ENCODE data around the gene SERPINI2. TPM values are rescaled to one million over a fixed set of nuclear protein-coding genes. Genes with fewer than 3 reads are reported as not detected.

Gene SERPINI2, protein sequence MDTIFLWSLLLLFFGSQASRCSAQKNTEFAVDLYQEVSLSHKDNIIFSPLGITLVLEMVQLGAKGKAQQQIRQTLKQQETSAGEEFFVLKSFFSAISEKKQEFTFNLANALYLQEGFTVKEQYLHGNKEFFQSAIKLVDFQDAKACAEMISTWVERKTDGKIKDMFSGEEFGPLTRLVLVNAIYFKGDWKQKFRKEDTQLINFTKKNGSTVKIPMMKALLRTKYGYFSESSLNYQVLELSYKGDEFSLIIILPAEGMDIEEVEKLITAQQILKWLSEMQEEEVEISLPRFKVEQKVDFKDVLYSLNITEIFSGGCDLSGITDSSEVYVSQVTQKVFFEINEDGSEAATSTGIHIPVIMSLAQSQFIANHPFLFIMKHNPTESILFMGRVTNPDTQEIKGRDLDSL
- not detected for total RNA-seq
- long read RNA-seq, result 0 reads

- intact Hi-C loops (cut with micrococcal nuclease), result no loop called here
- no peak for DNase-seq
- no peak for ATAC-seq
These were observed at the start of gene SERPINI2 for GRCh38 chr3:167473863-167474262. SERPINI2 (minus strand) TSS chr3:167474042; CDS start chr3:167471834, 2,208 bp downstream.

DNA sequence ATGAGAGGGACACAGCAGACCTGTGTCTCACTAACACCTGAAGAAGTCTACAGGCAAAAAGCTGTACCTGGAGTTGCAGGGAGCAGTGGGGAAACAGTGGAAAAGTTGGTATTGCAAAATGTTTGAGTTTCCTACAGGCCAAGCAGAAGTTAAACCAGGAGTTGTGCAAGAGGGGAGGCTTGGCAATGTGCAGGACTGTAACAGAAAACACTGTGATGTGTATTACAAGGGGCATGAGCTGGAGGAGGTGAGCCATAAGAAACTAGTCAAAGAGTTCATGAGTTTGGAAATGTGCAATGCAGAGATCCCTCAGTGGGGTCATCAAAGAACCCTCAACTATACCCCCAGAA, 47.1 kb upstream of the SERPINI2 start:
- DNase-seq (no peak), ATAC-seq (no peak)
- intact Hi-C loops (cut with micrococcal nuclease), result no loop called here

DNA sequence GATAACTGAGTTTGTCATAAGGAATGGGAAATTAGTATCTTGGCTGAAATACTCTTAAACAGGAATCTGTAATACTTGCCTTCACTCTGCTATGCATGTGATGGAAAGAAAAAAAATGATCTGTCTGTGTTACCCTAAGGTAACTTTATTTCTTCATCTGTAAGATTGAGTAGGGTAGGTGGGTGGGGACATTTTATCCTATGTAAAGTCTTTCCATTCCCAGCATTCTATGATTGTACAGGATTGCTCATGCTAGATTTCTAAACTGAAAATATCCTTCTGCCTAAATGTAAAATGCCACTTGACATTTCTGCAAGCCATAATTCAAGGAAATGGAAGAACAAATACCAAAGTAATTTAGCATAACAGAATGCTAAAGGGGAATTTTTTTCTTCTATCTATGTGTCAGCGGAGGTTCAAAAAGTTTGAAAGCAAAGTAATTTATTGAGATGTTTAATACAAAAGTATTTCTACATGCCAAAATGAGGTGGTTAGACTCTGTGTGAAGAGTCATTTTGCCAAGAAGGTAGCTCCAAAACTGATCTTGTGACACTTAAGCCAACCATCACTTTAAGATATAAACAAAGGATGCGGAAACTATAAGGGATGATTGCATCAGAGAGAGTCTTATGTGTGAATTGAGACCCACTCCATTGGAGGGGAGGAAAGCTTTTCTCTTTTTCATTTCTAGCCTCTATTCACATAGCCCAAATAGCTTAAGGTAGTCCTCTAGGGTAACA, 46.6 kb upstream of the SERPINI2 start:
- ATAC-seq, result no peak
- intact Hi-C loops (cut with micrococcal nuclease), result no loop called here

DNA sequence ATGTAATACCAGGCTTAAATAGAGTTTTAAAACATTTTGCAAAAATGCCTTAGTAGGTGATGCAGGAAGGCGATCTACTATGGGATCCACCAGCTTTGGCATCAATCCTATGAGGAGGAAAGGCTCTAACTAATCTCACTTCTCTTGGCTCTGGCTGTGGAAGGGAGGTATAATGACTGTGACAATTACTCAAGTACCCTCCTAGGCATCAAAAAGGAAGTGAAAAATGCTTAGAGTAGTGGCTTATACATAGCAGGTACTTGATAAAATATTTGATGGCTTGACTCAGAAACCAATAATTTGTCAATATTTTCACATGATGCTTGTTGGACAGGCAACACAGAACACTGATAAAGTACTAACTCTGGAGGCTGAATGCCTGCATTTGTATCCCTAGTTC, 34.1 kb upstream of the SERPINI2 start:
- ATAC-seq, result no peak
- intact Hi-C loops (cut with micrococcal nuclease), result no loop called here
- DNase-seq, result no peak

More for the DNA sequence above, 46.6 kb upstream of the SERPINI2 start:
- no peak for DNase-seq

DNA sequence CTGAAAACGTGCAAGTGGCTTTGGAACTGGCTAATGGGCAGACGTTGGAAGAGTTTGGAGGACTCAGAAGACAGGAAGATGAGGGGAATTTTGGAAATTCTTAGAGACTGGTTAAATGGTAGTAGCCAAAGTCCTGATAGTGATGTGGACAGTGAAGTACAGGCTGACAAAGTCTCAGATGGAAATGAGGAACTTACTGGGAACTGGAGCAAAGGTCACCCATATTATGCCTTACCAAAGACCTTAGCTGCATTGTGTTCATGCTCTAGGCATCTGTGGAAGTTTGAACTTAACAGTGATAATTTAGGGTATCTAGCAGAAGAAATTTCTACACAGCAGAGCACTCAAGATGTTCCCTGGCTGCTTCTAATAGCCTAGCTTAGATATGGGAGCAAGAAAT, 28.6 kb upstream of the SERPINI2 start:
- no peak for ATAC-seq
- intact Hi-C loops (cut with micrococcal nuclease), result no loop called here
- DNase-seq, result no peak

DNA sequence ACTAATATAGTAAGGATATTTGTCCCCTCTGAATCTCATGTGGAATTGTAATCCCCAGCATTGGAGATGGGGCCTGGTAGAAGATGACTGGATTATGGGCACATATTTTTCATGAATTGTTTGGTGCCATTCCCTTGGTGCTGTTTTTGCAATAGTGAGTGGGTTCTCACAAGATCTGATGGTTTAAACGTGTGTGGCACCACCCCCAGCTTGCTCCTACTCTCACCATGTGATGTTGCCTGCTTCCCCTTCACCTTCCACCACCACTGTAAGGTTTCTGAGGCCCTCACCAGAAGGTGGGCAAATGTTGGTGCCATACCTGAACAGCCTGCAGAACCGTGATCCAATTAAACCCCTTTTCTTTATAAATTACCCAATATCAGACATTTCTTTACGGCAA, 28.1 kb upstream of the SERPINI2 start:
- ATAC-seq, result no peak
- intact Hi-C loops (cut with micrococcal nuclease), result no loop called here

DNA sequence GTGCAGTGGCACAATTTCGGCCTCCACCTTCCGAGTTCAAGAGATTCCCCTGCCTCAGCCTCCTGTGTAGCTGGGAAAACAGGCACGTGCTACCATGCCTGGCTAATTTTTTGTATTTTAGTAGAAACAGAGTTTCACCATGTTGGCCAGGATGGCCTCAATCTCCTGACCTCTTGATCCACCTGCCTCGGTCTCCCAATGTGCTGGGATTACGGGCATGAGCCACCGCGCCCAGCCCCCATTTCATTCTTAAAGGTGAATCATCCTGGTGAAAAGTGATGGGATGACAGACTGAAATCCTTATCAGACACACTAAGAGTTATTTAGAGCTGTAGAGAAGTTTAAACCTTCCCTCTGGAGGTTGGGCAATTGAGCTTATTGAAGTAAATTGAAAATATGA, 24.1 kb upstream of the SERPINI2 start:
- ATAC-seq (no peak), DNase-seq (no peak)
- intact Hi-C loops (cut with micrococcal nuclease), result no loop called here

More for the DNA sequence above, 28.1 kb upstream of the SERPINI2 start:
- no peak for DNase-seq

DNA sequence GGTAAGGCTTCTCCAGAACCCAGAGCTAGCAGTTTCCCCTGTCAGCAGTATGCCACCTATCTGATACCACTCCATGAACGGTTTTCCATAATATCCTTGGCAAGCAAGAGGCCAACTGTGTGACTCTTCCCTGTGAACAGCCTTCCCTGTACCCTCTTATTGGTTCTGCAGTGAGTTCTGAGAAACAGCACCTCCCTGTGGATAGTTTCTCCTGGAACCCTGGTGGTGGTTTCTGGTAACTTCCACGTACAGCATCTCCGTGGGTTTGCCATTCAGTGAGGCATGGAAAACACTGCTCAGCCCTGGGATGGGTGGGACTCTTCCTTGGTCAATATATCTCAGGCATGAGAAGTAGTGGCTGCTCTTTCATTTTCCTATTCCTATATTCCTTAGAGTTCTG, 19.4 kb upstream of the SERPINI2 start:
- ATAC-seq, result no peak
- intact Hi-C loops (cut with micrococcal nuclease), result no loop called here
- DNase-seq, result no peak

DNA sequence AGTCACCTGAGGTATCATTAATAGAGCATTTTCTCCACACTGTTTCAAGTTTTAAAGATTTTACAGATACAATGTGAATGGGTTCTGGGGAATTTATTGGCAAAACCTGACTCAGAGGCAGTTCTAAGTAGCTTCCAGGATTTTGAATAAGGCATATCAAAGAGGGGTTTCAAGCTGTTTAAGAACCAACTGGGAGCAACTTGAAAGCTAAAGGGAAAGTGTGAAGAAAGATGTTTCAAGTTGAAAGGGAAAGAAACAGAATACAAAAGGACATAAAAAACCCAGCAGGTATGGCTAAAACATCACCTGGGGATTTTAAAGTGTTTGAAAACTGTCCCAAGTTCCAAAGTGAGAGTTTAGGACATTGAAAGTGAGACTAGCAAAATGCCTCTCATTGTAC, 17.8 kb upstream of the SERPINI2 start:
- ATAC-seq, result no peak
- DNase-seq, result no peak
- intact Hi-C loops (cut with micrococcal nuclease), result no loop called here

DNA sequence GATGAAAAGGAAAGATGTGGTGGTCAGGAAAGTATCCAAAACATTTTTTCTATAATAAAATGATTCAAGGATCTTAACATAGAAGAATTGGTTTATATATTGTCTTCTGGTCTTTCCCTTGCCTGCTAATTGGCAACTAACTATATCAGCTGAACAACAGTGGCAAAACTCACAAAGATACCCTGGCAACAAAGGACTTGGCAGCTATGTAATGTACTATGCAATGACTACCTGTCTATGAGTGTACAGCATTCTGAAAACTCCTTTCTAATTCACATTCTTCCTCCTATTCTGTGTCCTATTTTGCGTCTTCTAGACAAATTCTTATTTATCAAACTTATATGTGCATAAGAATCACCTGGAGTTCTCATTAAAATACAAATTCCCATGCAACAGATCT, 15.7 kb upstream of the SERPINI2 start:
- DNase-seq (no peak), ATAC-seq (no peak)
- intact Hi-C loops (cut with micrococcal nuclease), result no loop called here

DNA sequence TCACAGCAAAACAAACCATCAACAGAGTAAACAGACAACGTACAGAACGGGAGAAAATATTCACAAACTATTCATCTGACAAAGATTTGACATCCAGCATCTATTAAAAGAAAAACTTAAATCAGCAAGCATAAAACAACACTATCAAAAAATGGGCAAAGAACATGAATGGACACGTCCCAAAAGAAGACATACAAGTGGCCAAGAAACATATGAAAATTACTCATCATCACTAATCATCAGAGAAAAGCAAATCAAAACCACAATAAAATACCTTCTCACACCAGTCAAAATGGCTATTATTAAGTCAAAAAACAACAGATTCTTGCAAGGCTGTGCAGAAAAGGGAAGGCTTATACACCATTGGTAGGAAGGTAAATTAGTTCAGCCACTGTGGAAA, 13.7 kb upstream of the SERPINI2 start:
- DNase-seq (no peak), ATAC-seq (no peak)
- intact Hi-C loops (cut with micrococcal nuclease), result no loop called here

- intact Hi-C loops (cut with micrococcal nuclease), result no loop called here
- ATAC-seq, result no peak
These were observed 10.7 kb upstream of the SERPINI2 start for GRCh38 chr3:167484551-167484950.

GRCh38 chr3:167483708-167484475, 10.1 kb upstream of the SERPINI2 start:
- DNase-seq (no peak), ATAC-seq (no peak)
- intact Hi-C loops (cut with micrococcal nuclease), result no loop called here

More at GRCh38 chr3:167484551-167484950, 10.7 kb upstream of the SERPINI2 start:
- no peak for DNase-seq

GRCh38 chr3:167481164-167481563, 7.3 kb upstream of the SERPINI2 start:
- intact Hi-C loops (cut with micrococcal nuclease), result no loop called here

GRCh38 chr3:167480748-167481147, 6.9 kb upstream of the SERPINI2 start:
- intact Hi-C loops (cut with micrococcal nuclease), result no loop called here
- no peak for ATAC-seq

More at GRCh38 chr3:167481164-167481563, 7.3 kb upstream of the SERPINI2 start:
- no peak for ATAC-seq
- no peak for DNase-seq

DNA sequence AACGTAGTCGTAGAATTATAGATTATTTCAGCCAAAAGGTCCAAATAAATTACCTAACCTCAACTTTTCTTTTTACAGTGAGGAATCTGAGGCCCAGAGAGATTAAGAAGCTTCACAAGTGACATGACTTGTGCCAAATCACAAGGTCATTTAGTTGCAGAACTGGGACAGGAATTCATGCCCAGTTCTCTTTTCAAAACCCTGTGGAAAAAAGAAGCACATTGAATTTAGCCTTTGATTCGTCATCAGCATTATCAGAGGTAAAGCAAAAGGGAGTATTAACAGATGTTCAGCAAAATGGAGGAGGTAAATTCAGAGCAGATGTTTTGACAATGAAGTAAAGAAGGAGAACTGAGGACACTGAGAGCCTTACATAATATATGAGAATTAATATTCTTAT, 4.5 kb downstream of the SERPINI2 start:
- no peak for DNase-seq
- intact Hi-C loops (cut with micrococcal nuclease), result no loop called here
- ATAC-seq, result no peak

More at GRCh38 chr3:167480748-167481147, 6.9 kb upstream of the SERPINI2 start:
- DNase-seq, result no peak

DNA sequence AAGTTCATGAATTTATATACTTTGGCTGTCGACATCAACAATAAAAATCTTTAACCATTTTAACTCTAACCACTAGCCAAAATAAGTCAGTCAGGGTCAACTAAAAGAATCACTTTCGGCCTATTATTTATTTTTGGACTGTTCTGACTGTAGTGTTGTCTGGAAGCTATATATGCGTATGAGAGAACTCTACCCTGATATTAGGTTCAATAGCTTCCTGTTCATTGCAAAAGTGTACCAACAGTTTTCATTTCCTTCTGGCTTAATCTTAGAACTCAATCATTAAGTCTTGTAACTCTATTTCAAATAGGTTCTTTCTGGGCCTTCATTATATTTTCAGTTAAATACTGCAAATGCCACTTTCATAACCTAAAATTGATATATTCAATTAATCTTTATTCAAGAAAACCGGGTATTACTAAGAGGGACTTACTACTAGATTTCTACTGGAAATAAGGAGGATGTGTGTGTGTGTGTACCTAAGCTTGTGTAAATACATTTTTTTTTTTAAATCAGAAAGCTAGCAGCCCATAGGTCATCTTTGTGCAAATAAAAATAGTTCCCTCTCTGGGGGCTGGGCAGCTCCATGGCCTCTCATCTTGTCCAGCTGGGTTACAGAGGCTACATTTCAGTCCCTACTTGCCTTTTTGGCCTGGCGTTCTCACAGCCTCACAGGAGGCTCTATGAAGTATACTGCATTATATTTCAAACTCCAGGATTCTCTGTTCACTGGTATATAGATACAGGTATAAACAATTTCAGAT, 5.8 kb downstream of the SERPINI2 start:
- no peak for DNase-seq
- no peak for ATAC-seq
- intact Hi-C loops (cut with micrococcal nuclease), result no loop called here

- intact Hi-C loops (cut with micrococcal nuclease), result no loop called here
- DNase-seq (no peak), ATAC-seq (no peak)
These were observed 6.9 kb downstream of the SERPINI2 start for GRCh38 chr3:167466966-167467365.

GRCh38 chr3:167456157-167456799, 17.6 kb downstream of the SERPINI2 start:
- no peak for DNase-seq
- intact Hi-C loops (cut with micrococcal nuclease), result no loop called here
- no peak for ATAC-seq
